GM19193 (cell line): ENCODE measurements around the gene ACSF3.

ENCODE experiments used
- POLR2A ChIP-seq: IDR thresholded peaks from 4 replicates; pipeline ENCODE4 v1.6.1; 2011; ENCODE audit not compliant: insufficient read depth, insufficient read length; ENCODE audit errors: extremely low read depth

Gene ACSF3

DNA sequence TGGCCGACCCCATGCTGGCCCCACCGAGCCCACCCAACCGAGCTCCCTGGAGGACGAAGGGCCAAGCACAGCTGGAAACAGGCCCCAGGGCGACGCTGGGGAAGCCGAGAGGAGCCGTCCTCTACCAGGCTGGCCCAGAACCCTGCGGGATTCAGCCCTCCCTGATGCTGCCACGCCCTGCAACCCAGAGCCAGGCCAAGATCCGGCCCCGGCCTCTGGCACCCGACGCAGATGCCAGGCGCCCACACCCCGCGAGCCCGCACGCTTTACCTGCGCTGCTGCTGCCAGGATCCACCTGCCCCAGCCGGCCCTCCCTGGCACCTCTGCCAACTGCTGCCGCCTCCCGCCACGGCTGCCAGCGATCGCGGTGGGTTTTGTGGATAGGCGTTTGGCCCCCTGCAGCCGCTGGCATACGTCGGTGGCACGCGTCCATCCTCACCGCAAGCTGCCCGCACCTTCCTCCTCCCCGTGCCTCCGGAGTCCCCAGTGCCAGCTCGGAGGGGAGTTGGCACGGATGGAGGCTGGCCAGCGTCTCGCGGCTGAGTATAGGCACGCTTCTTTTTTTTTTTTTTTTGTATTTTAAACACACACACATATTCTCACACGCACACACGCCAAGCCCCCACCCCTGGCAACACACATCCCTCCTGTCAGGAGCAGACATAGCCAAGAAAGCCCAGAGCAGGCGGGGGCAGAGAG lies 41.3 kb upstream of the ACSF3 start:
- no peak for TF ChIP-seq POLR2A

DNA sequence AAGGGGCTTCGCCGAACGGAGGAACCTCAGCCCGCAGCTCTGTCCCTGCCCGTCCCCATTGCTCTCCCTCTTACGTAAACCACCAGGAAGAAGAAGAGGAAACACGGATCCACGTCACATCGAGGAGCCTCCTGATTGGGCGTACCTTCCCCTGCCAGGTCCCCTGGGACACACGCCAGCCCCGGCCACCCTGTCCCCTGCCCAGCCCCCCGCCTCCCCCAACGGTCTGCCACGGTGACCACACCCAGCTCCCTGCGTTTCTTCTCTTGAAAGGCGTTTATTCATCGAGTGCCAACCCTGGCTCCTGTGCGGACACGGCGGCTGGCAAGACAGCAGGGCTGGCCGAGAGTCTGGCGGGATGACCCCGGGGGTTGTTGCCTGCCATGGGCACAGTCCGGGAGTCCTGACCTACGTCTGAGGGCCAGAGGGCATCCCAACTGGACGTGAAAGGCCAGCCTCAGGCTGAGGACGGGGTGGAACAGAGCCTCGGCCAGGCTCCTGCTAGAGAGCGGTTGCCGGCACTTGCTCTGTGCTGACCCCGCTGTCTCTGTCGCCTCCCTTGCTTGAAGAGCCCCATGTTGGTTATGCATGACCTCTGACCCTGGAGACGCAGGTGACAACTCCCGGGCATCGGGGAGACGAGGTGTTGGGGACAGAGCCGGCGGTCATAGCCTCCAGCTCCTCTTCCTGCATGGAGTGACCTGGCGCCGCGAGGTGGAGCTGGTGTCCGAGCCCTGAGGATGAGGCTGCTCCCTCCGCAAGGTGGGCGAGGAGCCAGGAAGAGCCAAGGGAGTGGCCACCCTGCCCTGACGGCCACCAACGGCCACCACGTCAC lies 40.5 kb upstream of the ACSF3 start:
- TF ChIP-seq POLR2A, result no peak

DNA sequence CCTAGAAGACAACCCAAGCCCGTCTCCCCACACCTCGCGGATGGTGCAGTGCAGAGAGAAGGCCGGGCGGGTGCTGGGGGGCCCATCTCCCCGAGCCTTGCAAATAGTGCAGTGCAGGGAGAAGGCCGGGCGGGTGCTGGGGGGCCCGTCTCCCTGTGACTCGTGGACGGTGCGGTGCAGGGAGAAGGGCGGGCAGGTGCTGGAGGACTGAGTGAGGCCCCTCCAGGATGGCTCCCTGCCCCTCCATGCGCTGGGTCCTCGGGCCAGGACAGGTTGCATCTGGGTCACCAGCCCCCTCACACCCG lies 40.0 kb upstream of the ACSF3 start:
- TF ChIP-seq POLR2A, result no peak

DNA sequence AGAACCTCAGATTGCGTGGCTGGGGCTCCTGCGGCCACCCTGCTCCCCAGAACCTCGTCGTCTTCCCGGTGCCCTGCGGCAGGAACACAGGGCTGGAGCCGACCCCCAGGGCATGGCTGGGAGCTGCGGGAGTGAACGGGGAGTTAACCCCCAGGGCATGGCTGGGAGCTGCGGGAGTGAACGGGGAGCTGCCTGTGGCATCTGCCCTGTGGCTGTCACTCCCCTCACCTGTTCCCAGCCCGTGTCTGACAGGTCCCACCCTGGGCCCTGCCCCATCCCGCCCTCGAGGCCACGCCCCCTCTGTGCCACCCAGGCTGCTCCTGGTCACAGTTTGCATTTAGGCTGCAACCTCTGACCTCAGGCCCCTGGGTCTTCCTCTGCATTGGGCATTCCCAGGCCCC lies 39.4 kb upstream of the ACSF3 start:
- TF ChIP-seq POLR2A, result no peak

DNA sequence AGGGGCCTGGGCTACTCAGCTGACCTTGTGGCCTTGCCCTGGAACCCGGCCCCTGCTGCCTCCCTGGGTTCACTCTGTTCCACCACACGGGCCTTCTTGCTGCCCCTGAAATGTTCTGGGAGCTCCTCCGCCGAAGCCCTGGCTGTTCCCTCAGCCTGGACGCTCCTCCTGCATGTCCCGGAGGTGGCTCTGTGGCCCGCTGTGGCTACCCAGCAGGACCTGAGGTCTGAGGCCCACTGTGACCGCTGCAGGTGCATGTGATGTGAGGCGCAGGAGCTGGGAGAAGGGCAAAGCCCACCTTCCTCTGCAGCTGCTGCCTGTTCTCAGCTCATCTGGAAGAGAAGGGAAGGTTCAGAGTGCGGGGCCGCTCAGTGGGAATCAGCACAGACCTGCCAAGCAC lies 38.9 kb upstream of the ACSF3 start:
- TF ChIP-seq POLR2A, result no peak

DNA sequence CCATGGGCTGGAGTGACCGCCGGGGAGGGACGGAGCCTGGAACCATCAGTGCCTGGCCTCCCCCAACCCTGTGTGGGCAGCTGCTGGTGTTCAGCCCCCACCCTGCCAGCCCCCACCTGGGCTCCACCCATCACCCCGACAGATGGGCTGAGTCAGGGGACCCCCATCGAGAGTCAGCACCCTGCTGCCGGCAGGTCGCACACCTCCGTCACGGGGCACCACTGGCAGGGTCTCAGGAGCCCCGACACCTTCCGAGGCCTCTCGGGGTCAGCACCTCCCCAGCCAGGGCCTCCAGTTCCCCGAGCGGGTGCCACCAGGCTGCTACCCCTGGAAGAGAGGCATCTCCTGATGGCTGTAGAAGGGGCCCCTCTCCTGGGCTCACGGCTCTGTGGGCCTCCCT lies 38.3 kb upstream of the ACSF3 start:
- TF ChIP-seq POLR2A, result no peak

DNA sequence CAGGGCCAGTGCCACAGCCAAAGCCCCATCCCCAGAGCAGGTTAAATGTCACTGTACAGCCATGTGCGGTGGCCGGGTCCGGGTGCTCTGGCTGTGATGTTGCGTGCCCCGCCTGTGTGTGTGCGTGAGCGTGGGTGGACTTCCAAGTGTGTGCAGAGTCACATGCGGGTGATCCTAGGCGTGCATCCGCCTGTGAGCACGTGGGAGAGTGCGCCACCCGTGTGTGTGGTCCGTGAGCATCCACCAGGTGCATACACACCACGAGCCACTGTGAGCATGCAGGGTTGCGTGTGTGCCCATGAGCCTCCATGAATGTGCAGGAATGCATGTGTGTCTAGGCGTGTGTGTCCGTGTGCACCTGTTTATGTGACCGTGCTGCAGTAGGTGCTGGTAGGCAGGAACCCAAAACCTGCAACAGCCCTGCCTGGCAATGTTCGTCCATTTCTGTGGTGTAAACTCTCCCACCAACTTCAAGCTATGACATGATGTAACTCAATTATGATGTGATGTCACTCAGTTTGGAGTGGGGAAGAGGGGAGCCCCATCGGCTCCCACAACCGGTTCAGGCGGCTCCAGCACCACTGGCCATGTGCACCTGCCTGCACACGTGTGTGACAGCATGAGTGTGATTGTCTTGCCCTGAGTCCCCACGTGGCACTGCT lies 37.6 kb upstream of the ACSF3 start:
- TF ChIP-seq POLR2A, result no peak

DNA sequence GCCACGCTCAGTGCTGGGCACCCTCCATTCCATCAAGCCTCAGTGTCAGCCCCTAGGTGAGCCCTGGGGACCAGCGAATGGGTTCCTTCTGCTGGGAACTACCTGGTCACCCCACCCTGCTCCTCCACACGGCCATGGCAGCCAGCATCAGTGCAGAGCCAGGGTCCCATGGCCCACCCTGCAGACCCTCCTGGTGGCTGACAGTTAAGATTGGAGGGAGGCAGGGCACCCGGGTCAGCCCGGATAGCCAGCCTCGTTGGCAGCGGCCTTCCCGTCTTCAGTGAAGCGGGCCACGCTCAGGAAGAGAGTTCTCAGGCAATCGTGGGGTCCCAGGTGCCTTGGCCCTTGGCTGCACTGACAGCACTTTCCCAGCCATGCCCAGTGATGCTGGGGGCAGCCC lies 37.1 kb upstream of the ACSF3 start:
- TF ChIP-seq POLR2A, result no peak

DNA sequence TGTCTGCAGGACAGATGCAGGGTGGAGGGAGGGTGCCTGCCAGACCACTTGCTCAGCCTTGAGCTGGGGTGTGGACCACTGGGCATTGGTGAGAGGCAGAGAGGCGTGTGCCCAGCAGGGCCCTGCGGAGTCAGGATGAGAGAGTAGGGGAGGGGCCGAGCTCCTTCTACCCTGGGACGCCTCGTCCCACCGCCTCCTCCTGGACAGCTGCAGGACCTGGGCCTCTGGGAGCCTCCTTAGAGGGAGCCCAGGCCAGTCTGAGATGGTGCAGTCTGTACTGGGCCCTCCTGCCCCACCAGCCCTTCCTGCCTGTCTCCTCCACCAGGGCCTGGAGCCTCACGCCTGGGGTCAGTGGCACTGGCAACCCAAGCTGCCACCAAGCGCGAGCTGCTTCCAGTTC lies 35.9 kb upstream of the ACSF3 start:
- no peak for TF ChIP-seq POLR2A

DNA sequence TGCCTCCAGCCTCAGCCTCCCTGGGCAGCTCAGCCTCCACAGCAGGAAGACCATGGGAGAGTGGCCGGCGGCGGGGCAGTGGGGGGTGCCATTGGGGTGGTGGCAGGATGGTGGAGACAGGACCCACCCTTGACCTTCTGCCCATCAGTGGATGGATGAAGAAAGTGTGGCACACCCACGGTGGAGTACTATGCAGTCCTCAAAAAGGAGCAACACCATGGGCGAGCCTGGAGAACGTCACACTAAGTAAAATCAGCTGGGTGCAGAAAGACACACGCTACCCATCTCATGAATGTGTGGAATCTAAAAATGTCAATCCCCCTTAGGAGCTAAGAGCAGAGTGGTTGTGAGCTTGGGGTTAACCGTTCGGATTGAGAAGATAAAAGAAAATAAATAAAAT lies 34.8 kb upstream of the ACSF3 start:
- no peak for TF ChIP-seq POLR2A

DNA sequence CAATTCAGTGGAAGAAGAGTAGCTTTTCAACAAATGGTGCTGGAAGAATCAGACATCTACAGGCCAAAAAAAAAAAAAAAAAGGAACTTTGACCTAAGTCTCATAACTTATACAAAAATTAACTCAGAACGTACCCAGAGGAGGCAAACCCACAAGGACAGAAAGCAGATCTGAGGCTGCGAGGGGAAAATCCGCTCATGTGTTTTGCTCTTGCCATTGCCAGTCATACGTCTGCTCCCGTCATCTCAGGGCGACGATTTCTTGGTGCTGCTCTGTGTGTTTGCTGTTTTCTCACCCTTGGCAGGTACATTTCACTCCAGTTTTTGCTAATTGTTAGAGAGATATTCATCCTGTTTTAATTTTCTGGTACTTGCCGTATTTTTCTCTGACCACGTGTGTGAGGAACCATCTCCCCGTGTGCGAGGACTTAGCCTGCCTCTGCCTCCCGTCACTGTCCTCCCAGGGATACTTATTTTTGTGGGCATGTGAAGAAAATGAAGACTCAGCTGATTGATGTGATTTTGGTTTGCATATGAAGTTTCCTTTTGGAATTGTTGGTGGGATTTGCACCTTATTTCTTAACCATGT lies 33.4 kb upstream of the ACSF3 start:
- TF ChIP-seq POLR2A, result peak; percentile 48

DNA sequence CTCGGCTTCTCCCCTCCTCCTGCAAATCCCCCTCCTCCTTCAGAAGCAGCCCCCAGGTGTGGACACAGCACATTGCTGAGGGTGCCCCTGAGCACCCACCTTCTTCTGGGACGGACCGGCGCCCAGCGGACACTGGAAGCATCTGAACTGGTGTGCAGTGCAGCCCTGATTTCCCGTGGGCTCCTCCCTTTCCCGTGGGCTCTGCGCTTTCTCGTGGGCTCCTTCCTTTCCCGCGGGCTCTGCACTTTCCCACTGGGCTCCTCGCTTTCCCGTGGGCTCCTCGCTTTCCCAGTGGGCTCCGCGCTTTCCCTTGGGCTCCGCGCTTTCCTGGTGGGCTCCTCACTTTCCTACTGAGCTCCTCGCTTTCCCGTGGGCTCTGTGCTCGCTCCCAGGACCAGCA lies 32.6 kb upstream of the ACSF3 start:
- TF ChIP-seq POLR2A, result no peak

DNA sequence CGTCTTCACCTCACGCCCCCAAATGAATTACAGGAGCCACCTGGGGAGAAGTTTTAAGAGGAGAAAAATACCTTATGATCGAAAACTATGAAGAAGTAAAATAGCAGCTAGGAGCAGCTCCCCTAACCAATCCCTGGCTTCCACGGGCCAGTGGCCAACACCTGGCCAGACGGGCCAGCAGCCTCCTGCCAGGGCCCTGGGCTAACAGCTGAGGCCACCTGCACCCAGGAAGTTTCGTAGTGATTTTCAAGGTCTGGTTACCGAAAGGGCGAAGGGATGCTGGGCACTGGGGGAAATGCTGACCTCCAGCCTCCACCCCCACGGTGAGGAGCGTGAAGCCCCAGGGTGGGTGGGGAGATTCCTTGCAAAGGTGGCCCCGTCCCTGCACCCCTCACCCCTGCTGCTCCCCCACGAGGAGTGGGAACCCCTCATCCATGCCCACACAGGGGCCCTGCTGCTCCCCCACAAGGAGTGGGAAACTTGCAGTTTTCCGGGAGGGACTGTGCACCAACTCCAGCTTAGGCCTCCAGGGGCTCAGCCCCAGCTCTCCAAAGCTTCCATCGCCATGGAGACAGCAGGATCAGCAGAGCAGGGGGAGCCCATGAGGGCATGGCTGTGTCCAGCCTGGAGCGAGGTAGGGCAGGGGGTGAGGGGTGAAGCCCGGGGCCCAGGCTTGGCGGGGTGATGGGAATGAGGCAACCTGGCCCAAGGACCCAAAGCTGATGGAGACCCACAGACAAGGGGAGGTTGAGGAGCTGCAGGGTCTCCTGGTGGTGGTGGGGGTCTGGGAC lies 31.9 kb upstream of the ACSF3 start:
- no peak for TF ChIP-seq POLR2A

DNA sequence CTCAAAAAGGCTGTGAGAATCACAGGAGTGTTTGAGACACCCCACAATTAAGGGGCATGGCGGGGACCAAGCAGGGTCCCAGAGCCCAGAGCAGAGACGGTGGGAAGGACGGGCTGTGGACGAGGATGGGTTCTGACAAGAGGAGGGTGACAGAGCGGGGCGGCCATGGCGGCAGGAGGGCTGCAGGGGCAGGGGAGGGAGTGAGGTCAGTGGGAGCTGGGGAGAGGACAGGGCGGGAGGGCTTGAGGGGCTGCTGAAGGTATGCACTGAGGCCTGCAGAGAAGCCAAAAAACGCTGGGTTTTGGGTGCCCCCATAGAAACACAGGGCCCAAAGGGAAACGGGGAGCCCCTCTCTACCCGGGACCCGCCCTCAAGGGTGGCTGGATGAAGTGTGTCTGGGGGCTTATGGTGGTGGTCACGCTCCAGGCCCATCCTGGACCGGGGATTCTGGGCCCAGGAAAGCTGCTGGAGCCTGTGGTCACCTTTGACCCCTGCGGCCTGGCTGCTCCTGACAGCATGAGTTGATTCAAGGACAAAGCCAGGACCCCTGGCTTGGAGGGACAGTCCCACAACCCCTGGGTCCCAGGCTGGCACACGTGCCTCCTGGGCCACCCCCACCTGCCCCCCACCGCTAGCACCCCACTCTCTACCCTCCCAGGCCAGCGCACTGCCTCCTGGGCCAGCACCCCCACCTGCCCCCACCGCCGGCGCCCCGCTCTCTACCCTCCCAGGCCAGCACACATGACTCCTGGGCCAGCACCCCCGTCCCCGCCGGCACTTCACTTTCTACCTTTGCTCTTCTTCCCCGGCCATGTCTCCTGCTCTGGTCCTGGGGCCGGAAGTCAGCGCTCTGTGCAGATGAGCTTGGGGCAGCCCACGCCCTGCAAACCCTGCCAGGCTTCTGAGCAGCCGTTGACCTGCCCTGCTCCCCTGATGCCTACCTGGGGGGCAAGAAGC lies 31.0 kb upstream of the ACSF3 start:
- no peak for TF ChIP-seq POLR2A
